GM23338 (cell line): ENCODE results near the gene CNNM1. TPM values are rescaled to one million over a fixed set of nuclear protein-coding genes. Genes with fewer than 3 reads are reported as not detected.

Experiments
- ATAC-seq: fragments of 200-7000 bp; cut with Tn5 transposase; 3 replicates; pipeline ENCODE4 v1.9.1; 2020
- DNase-seq: peaks from one replicate; pipeline ENCODE4 v3.0.0-alpha.2; 2015; ENCODE audit warnings: low spot score
- H2AFZ ChIP-seq: fragments of 200-600 bp; sonication (generic); 2 replicates; pipeline ENCODE4 v1.8.0; 2016; ENCODE audit warnings: antibody characterized with exemption, mild to moderate bottlenecking, moderate library complexity
- H3F3A ChIP-seq: fragments of 200-600 bp; sonication (generic); replicated peaks from 2 replicates; pipeline ENCODE4 v1.8.0; 2017; ENCODE audit warnings: antibody characterized with exemption, mixed run types, low read depth
- H3K27ac ChIP-seq: fragments of 200-600 bp; sonication (generic); 2 replicates; pipeline ENCODE4 v1.6.1; 2016; ENCODE audit warnings: low read depth
- H3K27me3 ChIP-seq: fragments of 200-600 bp; sonication (generic); 2 replicates; pipeline ENCODE4 v1.8.0; 2016; ENCODE audit warnings: mild to moderate bottlenecking, mixed run types, moderate library complexity; ENCODE audit not compliant: insufficient read depth
- H3K36me3 ChIP-seq: fragments of 200-600 bp; sonication (generic); 2 replicates; pipeline ENCODE4 v1.8.0; 2016; ENCODE audit warnings: mild to moderate bottlenecking; ENCODE audit not compliant: insufficient read depth
- H3K4me1 ChIP-seq: fragments of 200-600 bp; sonication (generic); 2 replicates; pipeline ENCODE4 v1.8.0; 2016; ENCODE audit warnings: mild to moderate bottlenecking, moderate library complexity; ENCODE audit not compliant: insufficient read depth
- H3K4me2 ChIP-seq: fragments of 200-600 bp; sonication (generic); 2 replicates; pipeline ENCODE4 v1.7.1; 2017; ENCODE audit warnings: mixed run types
- H3K4me3 ChIP-seq: fragments of 200-600 bp; sonication (generic); 2 replicates; pipeline ENCODE4 v1.6.1; 2016; ENCODE audit warnings: mixed run types
- H3K79me2 ChIP-seq: fragments of 200-600 bp; sonication (generic); replicated peaks from 2 replicates; pipeline ENCODE4 v1.8.0; 2017; ENCODE audit warnings: mild to moderate bottlenecking; ENCODE audit not compliant: insufficient read depth
- H3K9me2 ChIP-seq: fragments of 200-600 bp; sonication (generic); 2 replicates; pipeline ENCODE4 v1.8.0; 2017; ENCODE audit not compliant: insufficient read depth
- H4K20me1 ChIP-seq: fragments of 200-600 bp; sonication (generic); replicated peaks from 2 replicates; pipeline ENCODE4 v1.8.0; 2017; ENCODE audit warnings: mild to moderate bottlenecking; ENCODE audit not compliant: insufficient read depth
- H3K27ac Mint-ChIP-seq: 2 replicates; pipeline ENCODE4 v1.8.0; 2020; ENCODE audit warnings: inconsistent platforms, mild to moderate bottlenecking, moderate library complexity, mixed read lengths
- H3K27me3 Mint-ChIP-seq: 3 replicates; pipeline ENCODE4 v1.8.0; 2022; ENCODE audit warnings: low read depth, mild to moderate bottlenecking, moderate library complexity, mixed read lengths, inconsistent platforms; ENCODE audit not compliant: insufficient read depth, poor library complexity
- H3K36me3 Mint-ChIP-seq: 3 replicates; pipeline ENCODE4 v1.8.0; 2021; ENCODE audit warnings: low read depth, mild to moderate bottlenecking, inconsistent platforms, moderate library complexity, mixed read lengths
- H3K4me1 Mint-ChIP-seq: 3 replicates; pipeline ENCODE4 v1.8.0; 2020; ENCODE audit warnings: mild to moderate bottlenecking, inconsistent platforms, mixed read lengths
- H3K4me3 Mint-ChIP-seq: 3 replicates; pipeline ENCODE4 v1.8.0; 2021; ENCODE audit warnings: moderate library complexity, mild to moderate bottlenecking, inconsistent platforms, mixed read lengths
- H3K9me3 Mint-ChIP-seq: 3 replicates; pipeline ENCODE4 v1.8.0; 2020; ENCODE audit warnings: moderate library complexity, mild to moderate bottlenecking, inconsistent platforms, mixed read lengths
- CTCF ChIP-seq, 2 experiments: fragments of 200-600 bp in 1 of 2; sonication (generic) in 1 of 2; conservative IDR thresholded peaks; 2 replicates each; pipeline versions ENCODE4 v1.5.1 to v1.6.1; 2016 to 2017; ENCODE audit warnings: antibody characterized with exemption in 2 of 2, low read depth in 2 of 2, mild to moderate bottlenecking in 2 of 2, moderate library complexity in 1 of 2
- ETS1 ChIP-seq: IDR thresholded peaks from 2 replicates; pipeline ENCODE4 v1.6.1; 2016; ENCODE audit warnings: antibody characterized with exemption
- EZH2 ChIP-seq: fragments of 200-600 bp; sonication (generic); IDR thresholded peaks from one replicate; pipeline ENCODE4 v1.8.0; 2017; ENCODE audit warnings: antibody characterized with exemption, mild to moderate bottlenecking, low read depth; ENCODE audit not compliant: unreplicated experiment
- JUNB ChIP-seq: IDR thresholded peaks from one replicate; pipeline ENCODE4 v1.6.1; 2016; ENCODE audit warnings: antibody characterized with exemption; ENCODE audit not compliant: unreplicated experiment
- NANOG ChIP-seq: IDR thresholded peaks from 2 replicates; pipeline ENCODE4 v1.6.1; 2016; ENCODE audit warnings: antibody characterized with exemption, borderline replicate concordance
- STAT1 ChIP-seq: IDR thresholded peaks from one replicate; pipeline ENCODE4 v1.6.1; 2016; ENCODE audit warnings: antibody characterized with exemption; ENCODE audit not compliant: unreplicated experiment
- ZNF114 ChIP-seq: fragments of 250-450 bp; sonication (Bioruptor Pico); IDR thresholded peaks from 2 replicates; pipeline ENCODE4 v1.5.0; 2020; ENCODE audit warnings: mild to moderate bottlenecking, moderate library complexity
- ZNF462 ChIP-seq: fragments of 250-450 bp; sonication (Bioruptor Pico); IDR thresholded peaks from 2 replicates; pipeline ENCODE4 v1.5.0; 2020; ENCODE audit warnings: mild to moderate bottlenecking, moderate library complexity
- polyA plus RNA-seq: library from polyadenylated mRNA; unstranded; fragments of >200 nt; fragmentation: Nextera tagmentation; extraction: Ambion mirVana; gene quantifications from 2 replicates; pipeline ENCODE4 v1.2.1, GENCODE V29; 2016
- total RNA-seq: library from RNA; depleted of rRNA; stranded (reverse); fragments of >200 nt; shearing (Covaris generic); gene quantifications from 2 replicates; pipeline ENCODE4 v1.2.3, GENCODE V29; 2014

CNNM1 gene
- total and polyA plus RNA-seq, 2 experiments from 2014 or later = 0.52 to 0.90 TPM

DNA sequence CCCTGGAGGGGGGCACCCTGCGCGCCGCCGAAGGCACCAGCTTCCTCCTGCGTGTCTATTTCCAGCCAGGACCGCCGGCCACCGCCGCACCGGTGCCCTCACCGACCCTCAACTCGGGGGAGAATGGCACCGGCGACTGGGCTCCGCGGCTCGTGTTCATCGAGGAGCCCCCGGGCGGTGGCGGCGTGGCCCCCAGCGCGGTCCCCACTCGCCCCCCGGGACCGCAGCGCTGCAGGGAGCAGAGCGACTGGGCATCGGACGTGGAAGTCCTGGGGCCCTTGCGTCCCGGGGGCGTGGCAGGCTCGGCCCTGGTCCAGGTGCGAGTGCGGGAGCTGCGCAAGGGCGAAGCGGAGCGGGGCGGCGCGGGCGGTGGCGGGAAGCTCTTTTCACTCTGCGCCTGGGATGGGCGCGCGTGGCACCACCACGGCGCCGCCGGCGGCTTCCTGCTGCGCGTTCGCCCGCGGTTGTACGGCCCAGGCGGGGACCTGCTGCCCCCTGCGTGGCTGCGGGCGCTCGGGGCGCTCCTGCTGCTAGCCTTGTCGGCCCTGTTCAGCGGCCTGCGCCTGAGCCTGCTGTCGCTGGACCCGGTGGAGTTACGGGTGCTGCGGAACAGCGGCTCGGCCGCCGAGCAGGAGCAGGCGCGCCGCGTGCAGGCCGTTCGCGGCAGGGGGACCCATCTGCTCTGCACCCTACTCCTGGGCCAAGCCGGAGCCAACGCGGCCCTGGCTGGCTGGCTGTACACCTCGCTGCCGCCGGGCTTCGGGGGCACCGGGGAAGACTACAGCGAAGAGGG is 594 bp downstream of the CNNM1 start:
- Histone ChIP-seq H3K4me1 (no peaks in the 10 kb centered on the region), H4K20me1 (no peaks in the 10 kb centered on the region; the same call in 1 of the 2 replicates), H3K4me2 (peak overlapping the region; percentile 84), H3K79me2 (no peaks in the 10 kb centered on the region), H3K9me2 (no peaks in the 10 kb centered on the region), H3K27ac (no peak overlapping the region), H3F3A (no peaks in the 10 kb centered on the region), H2AFZ (peak overlapping the region; percentile 95), H3K27me3 (peaks cover 61% of the 10 kb centered on the region), H3K36me3 (no peaks in the 10 kb centered on the region), H3K4me3 (peak overlapping the region; percentile 62)
- TF ChIP-seq EZH2 (peak; percentile 38), STAT1 (no peak)
- Mint-ChIP-seq H3K27me3 (peaks cover 27% of the 10 kb centered on the region), H3K36me3 (peaks cover 4% of the 10 kb centered on the region; the same call in 1 of the 3 replicates), H3K4me1 (peaks cover 2% of the 10 kb centered on the region; the same call in 2 of the 3 replicates), H3K27ac (no peak overlapping the region), H3K9me3 (peaks cover 4% of the 10 kb centered on the region; the same call in 1 of the 3 replicates), H3K4me3 (peak overlapping the region; percentile 67; the same call in 2 of the 3 replicates)
- ATAC-seq (peak; percentile 78), DNase-seq (peak; percentile 59)

DNA sequence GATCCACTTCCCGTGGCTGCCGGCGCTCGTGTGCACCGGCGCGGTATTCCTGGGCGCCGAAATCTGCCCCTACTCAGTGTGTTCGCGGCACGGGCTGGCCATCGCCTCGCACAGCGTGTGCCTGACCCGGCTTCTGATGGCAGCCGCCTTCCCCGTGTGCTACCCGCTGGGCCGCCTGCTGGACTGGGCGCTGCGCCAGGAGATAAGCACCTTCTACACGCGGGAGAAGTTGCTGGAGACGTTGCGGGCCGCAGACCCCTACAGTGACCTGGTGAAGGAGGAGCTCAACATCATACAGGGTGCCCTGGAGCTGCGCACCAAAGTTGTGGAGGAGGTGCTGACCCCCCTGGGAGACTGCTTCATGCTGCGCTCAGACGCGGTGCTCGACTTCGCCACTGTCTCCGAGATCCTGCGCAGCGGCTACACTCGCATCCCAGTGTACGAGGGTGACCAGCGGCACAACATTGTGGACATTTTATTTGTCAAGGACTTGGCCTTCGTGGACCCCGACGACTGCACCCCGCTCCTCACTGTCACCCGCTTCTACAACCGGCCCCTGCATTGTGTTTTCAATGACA is 1.3 kb downstream of the CNNM1 start:
- H3K36me3 ChIP-seq = no peaks in the 10 kb centered on the region
- H3K9me2 ChIP-seq = no peaks in the 10 kb centered on the region
- H3K27ac ChIP-seq = no peak overlapping the region
- TF ChIP-seq NANOG (no peak), EZH2 (peak; percentile 42), ZNF462 (CRISPR knock-in tag) (no peak), CTCF (conservative IDR thresholded peaks at IDR 0.05; ENCODE audit: low read depth in 2 of 2) (no peak), ETS1 (no peak), JUNB (no peak), ZNF114 (CRISPR knock-in tag) (no peak)
- H3K79me2 ChIP-seq = no peaks in the 10 kb centered on the region
- peaks cover 6% of the 10 kb centered on the region for H4K20me1 ChIP-seq
- peak overlapping the region; percentile 95 for H2AFZ ChIP-seq
- peak overlapping the region; percentile 84 for H3K4me2 ChIP-seq
- H3F3A ChIP-seq = no peaks in the 10 kb centered on the region
- H3K27me3 ChIP-seq = peaks cover 61% of the 10 kb centered on the region
- no peak for DNase-seq
- H3K4me1 Mint-ChIP-seq = peaks cover 2% of the 10 kb centered on the region; the same call in 2 of the 3 replicates
- peaks cover 4% of the 10 kb centered on the region; the same call in 1 of the 3 replicates for H3K9me3 Mint-ChIP-seq
- H3K4me3 Mint-ChIP-seq = peak overlapping the region; percentile 66
- no peaks in the 10 kb centered on the region for H3K4me1 ChIP-seq
- peak overlapping the region; percentile 62 for H3K4me3 ChIP-seq
- H3K27me3 Mint-ChIP-seq = peaks cover 27% of the 10 kb centered on the region
- peak; percentile 37; the same call in 2 of the 3 replicates for ATAC-seq
- H3K27ac Mint-ChIP-seq = no peak overlapping the region
- H3K36me3 Mint-ChIP-seq = peaks cover 4% of the 10 kb centered on the region; the same call in 1 of the 3 replicates
